ENCODE measurements around the gene TMIE.

DNA sequence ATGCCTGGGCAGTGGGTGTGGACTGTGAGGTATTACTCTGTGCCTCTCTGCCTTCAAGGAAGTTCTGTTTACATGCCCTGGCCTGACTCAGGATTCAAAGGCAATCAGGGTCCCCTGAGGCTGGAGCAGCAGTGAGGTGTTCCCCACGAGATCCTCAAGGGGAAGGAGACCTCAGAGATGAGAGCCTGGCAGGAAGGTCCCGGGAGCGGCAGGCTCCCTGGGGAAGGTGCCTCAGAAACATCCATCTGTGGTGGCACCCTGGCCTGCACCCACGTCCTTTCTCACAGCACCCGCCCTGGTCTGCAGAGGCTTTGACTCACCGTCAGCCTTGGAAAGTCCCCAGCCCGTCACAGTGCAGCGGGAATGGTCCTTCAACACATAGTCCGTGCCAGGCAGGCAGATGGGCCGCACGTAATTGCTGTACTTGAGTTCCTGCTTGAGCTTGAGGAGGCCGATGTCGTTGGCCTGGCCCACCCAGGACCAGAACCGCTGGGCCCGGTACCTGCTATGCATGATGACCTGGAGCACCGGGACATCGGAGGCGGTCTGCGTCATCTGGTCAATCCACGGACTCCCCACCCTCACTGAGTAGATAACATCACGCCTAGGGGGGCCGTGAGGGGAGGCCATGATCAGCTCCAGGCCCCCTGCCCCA is 12.8 kb downstream of the TMIE start:
- no peak for TF ChIP-seq NR3C1 (CRISPR knock-in tag; IDR thresholded peaks at IDR 0.05)
- no peak for TF ChIP-seq KLF10 (CRISPR knock-in tag; IDR thresholded peaks at IDR 0.05)
- no peak for TF ChIP-seq ZNF224 (CRISPR knock-in tag; IDR thresholded peaks at IDR 0.05)
- no peak for TF ChIP-seq RFX5 (IDR thresholded peaks at IDR 0.05; ENCODE audit: low read depth, low read length)
- TF ChIP-seq, protein P1, sequence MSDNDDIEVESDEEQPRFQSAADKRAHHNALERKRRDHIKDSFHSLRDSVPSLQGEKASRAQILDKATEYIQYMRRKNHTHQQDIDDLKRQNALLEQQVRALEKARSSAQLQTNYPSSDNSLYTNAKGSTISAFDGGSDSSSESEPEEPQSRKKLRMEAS (CRISPR knock-in tag; IDR thresholded peaks at IDR 0.05) = no peak
- TF ChIP-seq, protein P2, sequence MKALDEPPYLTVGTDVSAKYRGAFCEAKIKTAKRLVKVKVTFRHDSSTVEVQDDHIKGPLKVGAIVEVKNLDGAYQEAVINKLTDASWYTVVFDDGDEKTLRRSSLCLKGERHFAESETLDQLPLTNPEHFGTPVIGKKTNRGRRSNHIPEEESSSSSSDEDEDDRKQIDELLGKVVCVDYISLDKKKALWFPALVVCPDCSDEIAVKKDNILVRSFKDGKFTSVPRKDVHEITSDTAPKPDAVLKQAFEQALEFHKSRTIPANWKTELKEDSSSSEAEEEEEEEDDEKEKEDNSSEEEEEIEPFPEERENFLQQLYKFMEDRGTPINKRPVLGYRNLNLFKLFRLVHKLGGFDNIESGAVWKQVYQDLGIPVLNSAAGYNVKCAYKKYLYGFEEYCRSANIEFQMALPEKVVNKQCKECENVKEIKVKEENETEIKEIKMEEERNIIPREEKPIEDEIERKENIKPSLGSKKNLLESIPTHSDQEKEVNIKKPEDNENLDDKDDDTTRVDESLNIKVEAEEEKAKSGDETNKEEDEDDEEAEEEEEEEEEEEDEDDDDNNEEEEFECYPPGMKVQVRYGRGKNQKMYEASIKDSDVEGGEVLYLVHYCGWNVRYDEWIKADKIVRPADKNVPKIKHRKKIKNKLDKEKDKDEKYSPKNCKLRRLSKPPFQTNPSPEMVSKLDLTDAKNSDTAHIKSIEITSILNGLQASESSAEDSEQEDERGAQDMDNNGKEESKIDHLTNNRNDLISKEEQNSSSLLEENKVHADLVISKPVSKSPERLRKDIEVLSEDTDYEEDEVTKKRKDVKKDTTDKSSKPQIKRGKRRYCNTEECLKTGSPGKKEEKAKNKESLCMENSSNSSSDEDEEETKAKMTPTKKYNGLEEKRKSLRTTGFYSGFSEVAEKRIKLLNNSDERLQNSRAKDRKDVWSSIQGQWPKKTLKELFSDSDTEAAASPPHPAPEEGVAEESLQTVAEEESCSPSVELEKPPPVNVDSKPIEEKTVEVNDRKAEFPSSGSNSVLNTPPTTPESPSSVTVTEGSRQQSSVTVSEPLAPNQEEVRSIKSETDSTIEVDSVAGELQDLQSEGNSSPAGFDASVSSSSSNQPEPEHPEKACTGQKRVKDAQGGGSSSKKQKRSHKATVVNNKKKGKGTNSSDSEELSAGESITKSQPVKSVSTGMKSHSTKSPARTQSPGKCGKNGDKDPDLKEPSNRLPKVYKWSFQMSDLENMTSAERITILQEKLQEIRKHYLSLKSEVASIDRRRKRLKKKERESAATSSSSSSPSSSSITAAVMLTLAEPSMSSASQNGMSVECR (CRISPR knock-in tag; IDR thresholded peaks at IDR 0.05) = no peak
- TF ChIP-seq, protein P3, sequence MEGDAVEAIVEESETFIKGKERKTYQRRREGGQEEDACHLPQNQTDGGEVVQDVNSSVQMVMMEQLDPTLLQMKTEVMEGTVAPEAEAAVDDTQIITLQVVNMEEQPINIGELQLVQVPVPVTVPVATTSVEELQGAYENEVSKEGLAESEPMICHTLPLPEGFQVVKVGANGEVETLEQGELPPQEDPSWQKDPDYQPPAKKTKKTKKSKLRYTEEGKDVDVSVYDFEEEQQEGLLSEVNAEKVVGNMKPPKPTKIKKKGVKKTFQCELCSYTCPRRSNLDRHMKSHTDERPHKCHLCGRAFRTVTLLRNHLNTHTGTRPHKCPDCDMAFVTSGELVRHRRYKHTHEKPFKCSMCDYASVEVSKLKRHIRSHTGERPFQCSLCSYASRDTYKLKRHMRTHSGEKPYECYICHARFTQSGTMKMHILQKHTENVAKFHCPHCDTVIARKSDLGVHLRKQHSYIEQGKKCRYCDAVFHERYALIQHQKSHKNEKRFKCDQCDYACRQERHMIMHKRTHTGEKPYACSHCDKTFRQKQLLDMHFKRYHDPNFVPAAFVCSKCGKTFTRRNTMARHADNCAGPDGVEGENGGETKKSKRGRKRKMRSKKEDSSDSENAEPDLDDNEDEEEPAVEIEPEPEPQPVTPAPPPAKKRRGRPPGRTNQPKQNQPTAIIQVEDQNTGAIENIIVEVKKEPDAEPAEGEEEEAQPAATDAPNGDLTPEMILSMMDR (IDR thresholded peaks at IDR 0.05 in 2 of 3, conservative IDR thresholded peaks at IDR 0.05 in 1 of 3; ENCODE audit: insufficient read depth in 2 of 3, low read depth in 1 of 3, low read length in 3 of 3) = no peak
- TF ChIP-seq ZZZ3 (IDR thresholded peaks at IDR 0.05) = no peak
- no peak for TF ChIP-seq ZNF311 (CRISPR knock-in tag; IDR thresholded peaks at IDR 0.05)
- TF ChIP-seq ZNF830 (CRISPR knock-in tag; IDR thresholded peaks at IDR 0.05) = no peak
- TF ChIP-seq ZNF165 (CRISPR knock-in tag; IDR thresholded peaks at IDR 0.05; ENCODE audit: borderline replicate concordance) = no peak
- TF ChIP-seq RNF2 (IDR thresholded peaks at IDR 0.05) = no peak

All from K562 (cell line).